Measurements from ENCODE around the gene NOL8.

Gene NOL8

DNA sequence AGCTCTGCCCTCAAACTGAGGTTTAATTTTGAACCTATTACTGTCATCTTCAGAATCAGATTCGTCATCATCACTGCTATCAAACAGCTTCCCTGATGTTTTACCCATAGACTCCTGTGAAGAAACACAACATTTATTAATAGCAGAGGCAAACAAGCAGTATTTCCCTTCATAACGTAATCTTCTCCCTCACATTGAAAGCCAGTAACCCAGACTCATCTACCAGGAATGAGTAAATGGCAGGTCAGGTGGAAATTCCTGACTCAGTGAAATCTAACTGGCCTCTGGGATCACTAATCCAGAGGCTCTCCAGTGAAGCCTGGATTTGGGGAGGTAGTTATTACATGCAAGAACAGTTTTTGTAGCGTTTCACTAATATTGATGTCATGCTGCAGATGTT, 14.6 kb downstream of the NOL8 start:
- DNase-seq = no peak

DNA sequence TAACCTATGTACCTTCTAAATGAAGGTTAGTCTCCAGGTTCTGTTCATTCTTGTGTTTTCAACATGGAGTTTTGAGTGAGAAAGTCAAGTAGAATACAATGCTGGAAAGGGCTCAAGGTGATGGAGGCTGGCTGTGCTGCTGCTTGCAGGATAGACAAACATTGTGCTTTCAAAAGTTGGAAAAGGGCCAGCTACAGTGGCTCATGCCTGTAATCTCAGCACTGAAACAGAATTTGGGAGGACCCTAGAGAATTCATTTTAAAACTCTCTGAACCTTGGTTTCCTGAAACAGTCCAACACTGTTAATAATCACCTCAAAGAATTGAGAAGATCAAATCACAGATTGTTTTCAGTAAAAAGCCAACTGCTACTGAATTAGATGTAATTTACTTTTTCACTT, 16.3 kb downstream of the NOL8 start:
- DNase-seq = no peak

DNA sequence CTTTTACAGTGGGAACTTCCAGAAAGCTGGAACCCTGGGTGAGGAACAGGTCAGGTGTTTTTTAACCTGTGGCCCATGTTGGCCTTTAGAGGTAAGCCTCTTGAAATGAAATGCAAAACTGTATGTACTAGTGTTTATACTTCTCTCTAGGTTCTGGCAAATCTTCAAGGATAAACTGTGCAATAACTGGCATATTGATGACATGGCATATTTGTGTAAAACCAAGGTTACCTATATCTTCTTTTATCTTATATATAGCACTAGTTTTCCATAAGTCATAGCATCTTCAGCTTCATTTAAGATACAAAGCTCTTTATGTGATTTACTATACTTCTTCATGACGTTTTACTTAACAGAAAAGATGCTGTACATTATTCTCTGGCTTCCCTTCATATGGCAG, 24.2 kb downstream of the NOL8 start:
- no peak for DNase-seq

DNA sequence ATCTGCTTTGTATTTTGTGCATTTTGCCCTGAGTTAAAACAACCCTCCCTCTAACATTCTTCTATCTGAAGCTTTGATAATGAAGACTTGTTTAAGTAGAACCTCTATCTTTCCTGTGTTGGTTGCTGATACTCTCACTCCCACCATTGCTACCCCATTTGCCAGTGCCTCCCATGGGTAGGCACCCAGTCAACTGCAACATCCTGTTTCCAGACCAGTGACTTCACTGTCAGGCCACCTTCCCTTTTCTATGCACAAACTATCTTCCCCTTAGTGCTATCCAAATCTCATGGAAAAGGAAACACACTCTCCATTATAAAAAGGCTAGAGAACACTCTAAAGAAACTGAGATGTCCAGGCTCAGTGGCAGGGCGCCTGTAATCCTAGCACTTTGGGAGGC, 26.0 kb downstream of the NOL8 start:
- DNase-seq = no peak

DNA sequence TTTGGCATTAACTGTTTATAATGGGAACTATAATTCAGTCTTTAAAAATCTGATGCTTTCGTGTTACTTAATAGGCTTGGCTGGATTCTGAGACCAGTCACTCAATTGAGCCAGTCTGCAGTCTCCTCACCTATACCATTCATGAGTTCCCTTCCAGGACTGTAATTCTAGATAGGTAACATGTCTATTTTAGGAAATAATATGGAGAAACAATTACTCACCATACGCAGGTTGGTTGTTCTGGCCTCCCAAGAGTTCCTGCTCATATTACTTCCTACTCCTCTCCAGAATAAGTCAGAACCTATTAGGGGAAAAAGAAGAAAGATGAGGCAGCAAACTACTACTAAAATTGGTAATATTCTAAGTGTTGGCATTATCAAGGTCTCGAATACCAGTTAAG, 27.1 kb downstream of the NOL8 start:
- no peak for DNase-seq

DNA sequence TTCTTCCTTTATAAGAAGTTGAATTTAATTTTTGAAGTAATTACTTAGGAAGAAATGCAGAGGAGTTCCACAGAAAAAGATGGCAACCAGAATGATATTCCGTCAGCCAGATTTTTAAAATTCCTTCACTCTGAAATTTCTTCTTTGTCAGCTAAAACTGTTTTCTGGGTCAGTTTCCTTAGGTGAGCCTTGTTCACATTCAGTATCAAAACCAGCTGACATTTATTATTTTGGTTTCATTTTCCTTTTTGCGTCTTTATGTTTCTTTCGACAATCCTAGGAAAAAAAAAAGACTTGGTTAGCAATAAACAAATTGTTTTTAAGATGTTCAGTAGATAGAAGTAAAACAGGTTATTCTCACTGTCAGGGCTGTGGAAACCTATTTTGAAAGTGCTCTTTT, 27.5 kb downstream of the NOL8 start:
- no peak for DNase-seq

DNA sequence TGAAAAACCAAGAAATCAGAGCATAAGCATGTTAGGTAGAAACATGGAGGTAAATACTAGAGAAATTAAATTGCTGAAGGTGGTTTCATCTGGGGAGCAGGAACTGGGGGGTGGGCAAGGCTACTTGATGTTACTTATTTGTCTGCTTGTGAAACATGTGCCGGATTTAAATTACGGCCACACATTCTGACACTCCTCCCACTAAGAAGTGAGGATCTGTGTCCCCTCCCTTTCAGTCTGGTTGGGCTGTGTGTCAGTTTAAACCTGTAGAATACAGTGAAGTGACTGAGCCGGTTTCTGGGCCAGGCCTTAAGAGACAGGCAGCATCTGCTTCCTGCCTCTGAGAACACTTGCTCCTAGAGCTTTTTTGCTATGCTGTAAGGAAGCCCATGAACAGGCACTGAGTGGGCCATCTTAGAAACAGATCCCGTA, 29.3 kb downstream of the NOL8 start:
- DNase-seq = peak; percentile 90

DNA sequence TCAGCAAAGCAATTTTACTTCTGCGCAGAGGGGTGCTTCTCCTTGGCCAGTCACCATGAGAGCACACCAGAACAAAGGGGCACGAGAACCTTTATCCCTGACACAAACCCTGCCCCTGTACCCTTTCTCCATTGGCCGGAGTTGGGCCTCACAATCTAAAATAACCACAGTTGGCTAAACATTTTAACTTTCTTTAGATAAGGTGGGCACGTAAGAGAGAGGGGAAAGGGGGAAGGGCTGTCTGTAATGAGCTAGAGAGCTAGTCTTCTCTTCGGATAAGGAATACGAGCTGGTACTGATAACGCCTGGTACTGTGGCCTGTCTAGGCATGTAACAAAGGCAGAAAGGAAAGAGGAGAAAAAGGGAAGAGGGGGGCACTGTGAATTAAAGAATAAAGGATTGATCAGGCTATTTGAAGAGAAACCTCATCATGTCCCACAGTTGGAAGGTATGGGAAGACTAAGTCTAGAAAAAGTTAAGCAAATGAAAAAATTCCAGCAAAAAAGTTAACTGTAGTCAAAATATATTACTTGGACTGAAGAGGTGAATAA, 29.8 kb downstream of the NOL8 start:
- DNase-seq = peak; percentile 96

DNA sequence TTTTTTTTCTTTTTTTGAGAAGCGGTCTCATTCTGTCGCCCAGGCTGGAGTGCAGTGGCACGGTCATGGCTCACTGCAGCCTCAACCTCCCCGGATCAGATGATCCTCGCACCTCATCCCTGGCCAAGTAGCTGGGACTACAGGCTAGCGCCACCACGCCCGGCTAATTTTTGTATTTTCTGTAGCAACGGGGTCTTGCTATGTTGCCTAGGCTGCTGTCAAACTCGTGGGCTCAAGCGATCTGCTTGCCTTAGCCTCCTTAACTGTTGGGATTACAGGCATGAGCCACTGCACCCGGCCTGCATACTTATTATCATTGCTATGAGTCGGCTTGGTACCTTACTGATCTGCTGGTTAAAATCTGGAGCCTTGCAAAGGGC, 30.9 kb downstream of the NOL8 start:
- DNase-seq = peak; percentile 65

DNA sequence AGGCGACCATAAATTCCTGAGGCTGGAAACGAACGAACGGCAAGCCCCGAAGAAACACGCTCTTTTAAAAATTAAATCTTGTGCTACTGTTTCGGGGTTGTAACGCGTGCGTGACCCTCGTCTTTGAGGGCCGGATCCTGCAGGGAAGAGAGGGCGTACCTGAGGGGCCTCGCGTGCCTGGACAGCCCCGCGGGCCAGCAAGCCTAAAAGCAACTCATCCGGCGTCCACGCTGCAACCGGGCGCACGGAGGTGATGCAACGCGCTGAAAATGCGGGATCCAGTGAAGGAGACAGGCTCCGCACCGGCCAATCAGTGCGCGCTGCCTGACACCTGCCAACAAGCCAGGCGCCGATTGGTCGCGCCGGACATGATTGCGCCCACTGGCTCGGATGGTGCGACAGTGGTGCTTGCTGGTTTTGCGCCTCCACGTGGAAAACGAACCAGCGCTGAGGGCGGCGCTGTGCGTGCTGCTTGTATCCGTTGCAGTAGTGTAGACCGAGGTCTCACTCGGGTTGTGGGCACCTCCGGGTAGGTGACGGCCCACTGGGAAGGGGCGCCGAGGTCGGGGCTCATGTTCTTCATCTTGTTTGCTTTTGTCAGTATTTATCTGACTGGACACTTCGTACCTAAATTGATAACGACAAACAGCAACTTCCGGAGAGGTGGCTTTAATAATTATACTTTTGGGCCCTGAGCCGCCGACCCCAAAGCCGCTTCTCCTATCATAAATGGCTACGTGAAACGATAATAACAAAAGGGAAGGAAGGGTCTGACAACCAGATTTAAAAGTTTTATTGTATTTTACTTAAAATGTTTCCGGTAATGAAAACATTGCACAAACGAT, 31.5 kb downstream of the NOL8 start, which contains the start of gene IARS1:
TSS of gene IARS1 (minus strand) at position 246 of the 845 bp plus-strand sequence. CDS start 4,278 bp downstream, outside the sequence.
- DNase-seq = peak; percentile 99

DNA sequence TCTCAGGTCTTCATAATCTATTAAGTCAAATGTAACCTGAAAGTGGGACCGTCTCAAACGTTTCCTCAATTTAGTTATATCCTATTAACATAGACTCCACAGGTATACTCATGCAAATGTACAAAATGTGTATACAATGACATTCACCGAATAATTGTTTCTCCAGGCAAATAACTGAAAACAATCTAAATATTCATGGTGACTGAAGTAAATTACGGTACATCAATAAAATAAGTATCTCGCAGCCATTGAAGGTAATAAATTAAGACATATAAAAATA, 32.1 kb downstream of the NOL8 start:
- no peak for DNase-seq

DNA sequence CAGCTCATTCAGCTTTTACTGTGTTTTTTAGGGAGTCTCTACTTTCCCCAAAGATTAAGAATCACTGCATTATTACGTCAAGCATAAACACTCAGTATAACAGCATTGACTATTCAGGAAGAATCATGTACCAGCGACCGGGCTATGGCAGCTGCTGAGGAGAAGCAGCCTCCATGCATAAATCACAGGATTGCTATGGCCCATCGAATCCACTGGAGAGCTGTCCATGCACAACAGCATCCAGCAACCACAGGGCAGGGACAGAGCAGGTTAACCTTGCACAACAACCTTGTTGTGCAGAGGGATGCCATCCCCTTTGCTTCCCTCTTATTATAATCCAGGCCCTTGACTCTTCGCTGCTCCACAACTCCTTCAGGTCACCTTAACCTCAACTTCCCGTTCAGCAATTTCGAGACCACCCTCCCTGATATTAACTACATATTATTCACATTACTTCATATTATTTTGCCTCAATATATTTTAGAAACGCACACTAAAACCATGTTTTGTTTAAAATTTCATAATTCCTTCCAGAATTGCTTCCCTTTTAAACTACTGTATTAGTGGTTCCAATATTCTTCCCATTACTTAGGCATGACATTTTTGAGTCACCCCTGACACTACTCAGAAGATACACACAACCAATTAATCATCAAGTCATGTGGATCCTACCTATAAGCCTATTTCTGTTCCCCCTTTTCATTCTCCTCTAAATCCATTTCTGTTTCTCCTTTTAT, 32.6 kb downstream of the NOL8 start:
- DNase-seq = peak; percentile 39

DNA sequence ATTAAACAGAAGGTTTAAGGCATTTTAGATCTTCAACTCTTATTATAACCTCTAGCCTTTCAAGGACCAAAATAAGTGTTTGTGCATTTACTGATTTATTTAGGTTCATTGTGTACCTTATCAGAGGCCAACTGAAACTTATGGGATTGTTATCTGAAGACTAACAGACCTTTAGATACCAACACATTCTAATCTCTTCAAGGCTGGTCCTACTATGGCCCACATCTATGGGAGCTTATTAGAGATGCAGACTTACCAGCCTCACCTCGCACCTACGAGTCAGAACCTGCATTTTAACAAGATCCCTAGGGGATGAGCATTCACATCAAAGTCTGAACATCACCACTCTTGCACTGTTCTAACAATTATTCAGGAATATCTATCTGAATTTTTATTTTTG, 33.6 kb downstream of the NOL8 start:
- DNase-seq = no peak

DNA sequence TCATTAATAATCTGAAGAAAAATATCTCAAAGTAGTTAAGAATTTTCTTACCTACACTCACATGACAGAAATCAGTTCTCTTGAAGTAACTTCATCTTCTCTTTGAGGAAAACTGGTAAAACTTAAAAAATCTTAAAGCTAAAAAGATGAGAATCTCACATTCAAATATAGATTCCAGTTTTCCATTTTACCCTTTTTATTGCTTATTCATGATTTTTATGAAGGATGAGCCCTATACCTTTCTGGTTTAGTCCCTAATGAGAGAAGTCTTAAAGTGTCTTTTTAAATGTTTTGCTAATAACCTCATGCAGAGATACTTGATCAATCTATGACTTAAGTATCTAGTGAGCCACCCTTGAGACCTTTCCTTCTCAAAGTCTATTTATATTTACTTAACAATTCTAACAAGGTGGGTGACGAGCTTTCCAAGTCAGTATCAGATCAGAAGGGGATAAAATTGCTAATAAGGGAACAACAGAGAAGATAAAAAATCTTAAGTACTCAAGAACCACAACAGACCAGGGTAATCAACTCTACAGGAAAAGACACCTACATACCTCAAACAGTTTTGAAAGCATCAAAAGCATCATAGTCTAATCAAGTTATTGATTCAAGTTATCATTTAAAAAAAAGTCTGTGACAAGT, 34.2 kb downstream of the NOL8 start:
- DNase-seq = no peak

DNA sequence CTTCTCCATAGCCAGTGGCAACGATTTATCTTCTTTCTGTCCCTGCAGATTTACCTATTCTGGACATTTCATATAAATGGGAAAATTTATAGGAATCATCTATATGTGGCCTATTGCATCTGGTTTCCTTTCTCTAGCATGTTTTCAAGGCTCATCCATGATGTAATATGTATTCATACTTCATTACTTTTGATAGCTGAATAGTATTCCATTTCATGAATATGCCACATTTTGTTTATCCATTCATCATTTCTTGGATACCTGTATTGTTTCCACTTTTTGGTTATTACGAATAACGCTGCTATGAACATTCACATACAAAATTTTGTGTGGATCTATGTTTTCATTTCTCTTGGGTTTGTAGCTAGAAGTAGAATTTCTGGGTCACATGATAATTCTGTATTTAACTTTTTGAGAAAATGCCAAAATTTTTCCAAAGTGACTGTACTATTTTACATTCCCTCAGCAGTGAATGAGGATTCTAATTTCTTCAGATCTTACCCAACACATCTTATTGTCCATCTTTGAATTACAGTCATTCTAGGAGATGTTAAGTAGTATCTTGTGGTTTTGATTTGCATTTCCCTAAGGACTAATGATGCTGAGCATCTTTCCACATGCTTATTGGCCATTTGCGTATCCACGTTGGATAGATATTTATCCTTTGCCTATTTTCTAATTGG, 35.3 kb downstream of the NOL8 start:
- DNase-seq = no peak

DNA sequence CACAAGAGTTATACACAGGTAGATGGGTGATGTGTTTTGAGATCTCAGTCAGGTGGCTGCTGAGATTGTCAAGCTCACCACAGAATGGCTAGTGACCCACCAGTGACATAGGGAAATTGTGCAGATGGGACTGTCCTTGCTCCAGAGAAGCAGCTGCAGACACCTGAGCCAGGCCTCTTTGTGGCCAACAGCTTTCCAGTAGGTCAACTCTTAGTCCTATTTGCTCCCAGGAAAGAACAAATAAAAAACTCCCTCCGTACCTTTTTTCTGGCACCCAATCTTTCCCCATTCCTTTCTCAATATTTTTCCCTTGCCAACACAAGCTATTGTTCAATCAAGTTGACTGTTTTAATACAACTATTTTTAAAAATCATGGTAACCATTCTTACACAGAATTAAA, 45.8 kb downstream of the NOL8 start:
- DNase-seq = no peak

DNA sequence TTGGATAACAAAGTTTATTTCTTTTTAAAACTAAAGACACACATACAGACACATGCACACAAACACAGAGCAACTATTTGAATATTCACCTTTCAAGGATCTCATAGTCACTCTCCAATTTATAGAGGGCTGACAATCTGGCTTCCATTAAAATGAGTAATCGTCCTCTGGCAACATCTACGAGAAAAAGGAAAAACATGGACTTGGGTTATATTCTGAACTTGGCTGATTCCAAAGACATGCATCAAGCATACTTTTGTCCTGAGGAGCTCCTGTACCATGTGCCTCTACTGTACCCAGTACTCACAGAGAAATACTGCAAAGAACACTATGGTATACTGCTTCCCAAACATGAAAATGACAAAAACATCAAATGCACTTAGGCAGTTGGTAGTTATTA, 47.0 kb downstream of the NOL8 start:
- DNase-seq = no peak

DNA sequence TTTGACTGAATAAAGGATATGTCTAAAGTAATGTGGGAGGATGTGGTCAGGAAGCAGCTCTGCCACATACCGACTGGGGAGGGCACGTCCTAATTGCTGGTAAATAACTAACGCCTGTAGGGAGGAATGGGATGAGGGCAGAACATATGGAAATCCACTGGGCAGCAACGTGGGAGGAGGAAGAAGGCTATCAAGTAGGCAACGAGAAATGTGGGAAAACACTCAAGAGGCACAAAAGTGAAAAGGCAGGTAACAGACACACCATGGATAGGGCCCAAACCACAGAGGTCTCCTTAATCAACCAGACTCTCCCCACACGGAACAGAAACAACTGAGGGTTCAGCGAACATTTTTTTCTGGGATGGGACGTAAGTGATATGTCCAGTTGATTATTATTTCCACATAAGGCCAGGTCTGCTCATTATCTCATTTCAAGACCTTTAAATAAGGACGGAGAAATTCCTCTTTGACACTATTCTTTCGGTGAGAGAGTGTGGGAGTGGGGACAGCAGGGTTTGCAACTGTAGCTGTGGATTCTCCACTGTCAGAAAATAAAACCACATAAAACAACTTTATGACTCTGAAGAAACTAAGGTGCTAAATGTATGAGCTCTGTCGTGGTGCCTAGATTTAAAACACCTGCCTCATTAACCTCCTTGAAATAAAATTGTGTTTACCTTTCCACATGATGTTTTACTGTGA, 48.7 kb downstream of the NOL8 start:
- DNase-seq = no peak

DNA sequence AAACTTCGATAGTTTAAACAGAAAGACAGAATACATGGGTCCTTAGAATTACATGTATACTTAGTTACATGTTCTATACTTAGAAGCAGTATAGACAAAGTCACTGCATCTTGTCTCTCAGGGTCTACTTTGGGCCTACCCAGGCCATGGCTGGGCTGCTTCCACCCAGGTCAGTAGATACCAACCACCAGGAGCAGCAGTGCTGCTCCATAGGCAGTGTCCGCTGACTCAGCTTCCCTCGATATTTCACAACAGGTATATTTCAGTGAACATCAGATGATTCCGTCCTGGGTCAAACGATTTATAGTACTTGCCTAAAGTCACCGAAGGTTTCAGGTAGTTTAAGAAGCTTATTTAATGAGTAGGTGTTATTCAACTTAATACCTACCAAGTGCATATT, 49.6 kb downstream of the NOL8 start:
- no peak for DNase-seq

DNA sequence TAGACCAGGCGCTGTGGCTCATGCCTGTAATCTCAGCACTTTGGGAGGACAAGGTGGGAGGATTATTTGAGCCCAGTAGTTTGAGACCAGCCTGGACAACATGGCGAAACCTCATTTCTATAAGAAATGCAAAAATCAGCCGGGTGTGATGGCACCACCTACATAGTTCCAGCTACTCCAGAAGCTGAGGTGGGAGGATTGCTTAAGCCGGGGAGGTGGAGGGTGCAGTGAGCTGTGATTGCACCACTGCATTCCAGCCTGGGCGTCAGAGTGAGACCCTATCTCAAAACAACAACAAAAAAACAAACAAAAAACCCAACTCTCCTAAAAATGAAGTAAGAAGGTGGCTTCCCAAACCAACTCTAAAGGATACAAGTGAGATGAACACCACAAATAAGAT, 54.6 kb downstream of the NOL8 start:
- no peak for DNase-seq

DNA sequence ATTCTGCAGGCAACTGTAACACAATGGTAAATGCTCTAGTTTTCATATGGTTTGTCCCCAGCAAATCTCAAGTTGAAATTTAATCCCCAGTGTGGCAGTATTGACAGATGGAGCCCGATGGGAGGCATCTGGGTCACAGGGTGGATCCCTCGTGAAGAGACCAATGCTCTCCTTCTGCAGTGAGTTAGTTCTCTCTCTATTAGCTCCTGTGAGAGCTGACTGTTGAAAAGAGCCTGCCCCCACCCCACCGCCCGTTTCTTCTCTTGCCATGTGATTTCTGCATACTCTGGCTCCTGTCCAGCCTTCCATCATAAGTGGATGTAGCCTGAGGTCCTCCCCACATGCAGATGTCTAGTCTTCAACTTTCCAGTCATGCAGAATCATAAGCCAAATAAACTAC, 58.7 kb downstream of the NOL8 start:
- no peak for DNase-seq

DNA sequence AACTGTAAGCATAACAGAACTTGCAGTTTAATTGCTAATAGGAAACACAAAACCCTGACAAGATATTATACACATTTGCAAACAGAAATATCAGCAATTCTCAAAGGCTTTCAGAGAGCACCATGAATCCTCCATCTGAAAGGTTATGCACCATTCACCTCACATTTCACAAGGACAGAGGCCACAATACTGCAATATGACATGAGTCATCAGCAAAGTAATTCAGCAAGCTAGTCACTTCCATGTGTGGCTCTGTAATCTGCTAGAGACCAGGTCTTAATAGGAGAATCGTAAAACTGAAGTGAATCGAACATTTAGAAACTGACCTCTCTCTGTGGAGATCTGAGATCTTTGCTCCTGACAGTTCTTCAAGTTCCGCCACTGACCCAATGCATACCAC, 60.0 kb downstream of the NOL8 start:
- no peak for DNase-seq

DNA sequence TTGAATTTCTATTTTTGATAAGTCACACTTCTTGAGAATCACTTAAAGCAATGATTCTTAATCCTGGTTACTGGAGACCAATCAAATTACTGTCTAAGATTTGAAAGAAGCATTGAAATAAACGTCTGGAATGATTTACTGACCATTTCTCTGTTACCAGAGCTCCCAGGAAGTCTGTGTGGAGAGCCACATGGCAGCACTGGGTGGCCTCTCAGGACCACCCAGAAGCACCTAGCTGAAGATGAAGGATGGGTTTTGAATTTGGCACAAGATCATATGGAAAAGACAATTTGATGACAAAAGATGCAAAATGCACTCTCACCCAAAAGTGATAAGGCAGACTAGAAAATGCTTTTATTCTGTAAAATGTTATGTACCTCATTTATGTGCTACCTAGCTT, 62.0 kb downstream of the NOL8 start:
- no peak for DNase-seq

Data from OCI-M1 (cell line).